Stimulated activated CD8-positive, alpha-beta memory T cell treated with anti-CD3 and anti-CD28 coated beads, Interleukin-7, amount 100 ng/mL, for 4 hours (primary cell): ENCODE data around the gene HNMT.
"Not testable (repeated sequence)": the region's sequence is repeated elsewhere in the genome, so short reads cannot be mapped to it uniquely, and the experiment has no call there.

Experiments used
- DNase-seq, 2 donors: peaks; one replicate each; pipeline ENCODE4 v3.0.0-alpha.2; 2020; ENCODE audit warnings: low read depth in 2 of 2

HNMT gene

DNA sequence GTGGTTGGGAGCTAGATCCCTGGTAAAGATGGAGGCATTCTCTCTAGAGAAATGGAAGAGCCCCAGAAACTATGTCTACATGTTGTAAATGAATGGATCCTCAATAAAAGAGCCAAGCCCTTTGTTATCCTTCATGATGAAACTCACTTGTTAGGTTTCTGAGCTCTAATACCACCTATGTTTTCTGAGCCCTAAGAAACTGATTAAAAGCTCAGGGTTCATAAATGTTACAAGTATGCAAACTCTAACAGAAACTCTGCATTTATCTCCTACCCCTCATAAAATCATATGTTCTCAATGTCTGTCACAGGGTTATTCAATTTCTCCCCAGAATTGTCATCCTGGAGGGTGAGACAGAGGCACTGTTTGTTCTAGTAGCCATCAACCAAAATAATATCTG, 18.0 kb upstream of the HNMT start:
- no peak for DNase-seq

DNA sequence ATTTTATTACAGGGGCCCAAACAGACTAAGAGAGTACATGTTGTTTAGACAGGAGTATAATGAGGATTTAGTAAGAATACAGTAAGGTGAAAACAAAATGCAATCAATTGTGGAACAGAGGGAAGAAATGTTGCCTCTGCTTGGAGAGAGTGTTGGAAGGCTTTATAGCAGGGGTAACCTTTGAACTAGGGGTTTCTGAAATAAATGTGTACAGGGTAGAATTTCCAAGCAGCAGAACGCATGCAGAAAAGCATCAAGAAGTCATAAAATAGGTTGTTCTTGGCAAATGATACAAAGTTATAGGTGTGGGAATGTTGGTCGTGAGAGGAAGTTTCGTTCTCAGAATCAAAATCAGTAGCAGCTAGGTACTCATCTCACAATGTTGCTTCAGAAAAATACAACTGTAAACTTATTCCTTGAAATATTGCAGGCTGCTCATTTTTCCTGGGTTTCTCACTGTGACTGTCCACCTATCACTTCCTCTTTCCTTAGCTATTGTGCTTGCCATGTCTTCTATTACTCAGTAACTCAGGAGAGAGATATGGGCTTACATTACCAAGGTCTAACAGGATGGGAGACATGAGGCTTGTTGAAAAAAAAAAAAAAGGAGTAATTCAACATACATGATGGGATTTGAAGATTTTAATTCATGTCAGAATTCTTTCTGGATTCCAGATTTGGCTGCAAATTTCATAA, 17.1 kb upstream of the HNMT start:
- DNase-seq, result no peak

DNA sequence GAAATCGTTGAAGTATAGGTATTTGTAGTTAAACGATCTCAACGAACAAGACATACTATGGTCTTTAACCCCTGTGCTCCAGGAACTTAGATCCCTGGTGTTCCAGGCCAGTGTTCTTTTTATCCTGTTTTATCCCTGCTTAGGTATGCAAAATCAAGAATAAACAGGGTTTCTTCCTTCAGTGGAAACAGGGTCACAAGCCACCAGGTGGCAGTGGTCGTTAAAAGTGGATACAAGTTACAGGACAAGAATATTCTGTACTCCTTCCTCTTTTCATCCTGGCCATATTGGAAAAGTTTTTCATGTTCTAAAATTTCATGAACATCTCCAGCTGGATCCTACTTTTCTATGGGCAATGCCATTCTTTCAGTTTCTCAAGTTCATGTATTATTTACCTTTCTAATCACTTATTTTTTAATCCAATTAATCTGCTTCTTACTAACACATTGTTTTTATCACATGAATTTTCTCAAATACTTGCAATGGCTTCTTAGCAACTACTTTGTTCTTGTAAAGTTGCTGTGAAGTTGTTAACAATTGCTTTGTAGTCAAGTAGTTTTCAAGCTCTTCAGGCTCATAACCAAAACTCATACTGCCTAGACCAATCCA, 16.4 kb upstream of the HNMT start:
- no peak for DNase-seq

DNA sequence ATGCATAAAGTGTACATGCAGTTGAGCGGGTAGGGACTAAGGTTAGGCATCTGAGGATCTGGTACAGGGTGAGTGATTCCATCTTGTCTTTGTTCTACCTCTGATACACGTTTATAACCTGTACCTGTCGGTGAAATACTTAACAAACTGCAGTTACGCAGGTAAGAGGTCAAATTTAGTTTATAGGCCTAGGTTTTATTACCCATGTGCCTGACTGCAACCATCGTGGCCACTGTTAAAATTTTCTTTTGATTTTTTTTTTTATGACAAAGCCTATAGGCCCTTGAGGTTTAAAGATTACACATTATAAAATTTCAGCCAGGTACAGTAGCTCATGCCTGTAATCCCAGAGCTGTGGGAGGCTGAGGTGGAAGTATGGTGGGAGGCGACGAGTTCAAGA, 15.4 kb upstream of the HNMT start:
- DNase-seq, result no peak

DNA sequence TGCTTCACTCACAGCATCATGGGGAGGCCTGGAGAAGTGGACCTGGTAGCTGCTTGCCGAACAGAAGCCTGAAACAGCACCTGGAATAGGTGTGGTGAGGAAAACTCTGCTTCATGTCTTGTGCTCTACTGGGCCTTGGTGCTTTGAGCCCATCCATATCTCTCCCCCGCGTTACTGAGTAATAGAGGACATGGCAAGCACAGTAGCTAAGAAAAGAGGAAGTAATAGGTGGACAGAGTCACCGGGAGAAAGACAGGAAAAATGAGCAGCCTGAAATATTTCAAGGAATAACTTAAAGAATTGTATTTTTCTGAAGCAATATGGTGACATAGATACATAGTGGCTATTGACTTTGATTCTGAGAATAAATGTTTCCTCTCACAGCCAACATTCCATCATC, 14.0 kb upstream of the HNMT start:
- DNase-seq, result no peak

DNA sequence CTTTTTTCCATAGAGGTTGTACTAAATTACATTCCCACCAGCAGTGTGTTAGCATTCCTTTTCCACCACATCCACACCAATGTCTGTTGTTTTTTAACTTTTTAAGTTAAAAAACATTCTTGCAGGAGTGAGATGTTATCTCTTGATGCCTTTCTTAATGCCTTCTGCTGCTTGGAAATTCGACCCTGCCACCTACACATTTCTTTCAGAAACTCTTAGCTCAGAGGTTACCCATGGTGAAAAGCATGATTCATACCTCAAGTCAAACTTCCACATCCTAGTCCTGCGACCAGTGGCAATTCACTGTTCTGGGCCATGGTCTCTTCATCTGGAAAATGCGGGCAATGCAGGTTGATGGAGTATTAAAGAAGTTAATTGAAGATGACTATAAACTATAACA, 12.7 kb upstream of the HNMT start:
- no peak for DNase-seq

DNA sequence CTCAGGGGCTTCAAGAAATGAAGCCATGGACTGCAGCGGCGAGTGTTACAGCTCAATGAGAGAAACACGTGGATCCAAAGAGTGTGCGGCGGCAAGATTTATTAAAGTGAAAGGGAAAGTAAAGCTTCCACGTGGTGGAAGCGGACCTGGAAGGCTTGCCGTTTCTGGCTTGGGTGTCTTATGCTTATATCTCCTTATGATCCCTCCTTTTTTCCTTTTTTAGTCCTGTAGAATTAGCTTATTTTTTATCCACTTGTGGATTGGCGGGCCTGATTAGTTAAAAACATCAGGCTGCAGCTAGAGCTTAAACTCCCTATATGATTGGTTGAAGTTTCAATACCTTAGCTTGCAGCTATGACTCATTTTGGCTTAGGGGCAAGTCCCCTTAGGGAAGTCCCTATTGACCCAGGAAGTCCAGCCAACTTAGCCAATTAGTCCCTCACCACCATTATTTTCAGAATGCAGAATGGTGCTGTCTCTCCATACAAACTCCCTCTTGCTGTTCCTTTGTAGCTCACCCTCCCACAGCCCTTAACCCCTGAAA, 11.6 kb upstream of the HNMT start:
- no peak for DNase-seq

DNA sequence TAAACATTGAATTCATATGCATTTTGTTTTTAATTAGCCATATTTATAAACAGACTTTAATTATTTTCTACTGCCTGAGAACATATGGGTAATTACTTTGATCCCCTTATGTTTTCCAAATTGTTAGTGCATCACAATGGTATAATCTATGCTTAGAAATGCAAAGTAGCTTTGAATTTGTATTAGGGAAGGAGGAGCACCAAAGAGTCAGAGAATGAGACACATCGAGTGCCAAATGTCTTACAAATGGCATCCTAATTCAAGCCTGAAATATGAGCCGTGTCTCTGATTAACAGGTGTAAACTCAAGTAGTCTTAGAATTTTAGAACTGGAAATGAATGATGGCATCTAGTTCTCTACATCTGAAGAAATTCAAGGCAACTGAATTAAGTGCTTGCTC, 8.7 kb upstream of the HNMT start:
- DNase-seq, result no peak

DNA sequence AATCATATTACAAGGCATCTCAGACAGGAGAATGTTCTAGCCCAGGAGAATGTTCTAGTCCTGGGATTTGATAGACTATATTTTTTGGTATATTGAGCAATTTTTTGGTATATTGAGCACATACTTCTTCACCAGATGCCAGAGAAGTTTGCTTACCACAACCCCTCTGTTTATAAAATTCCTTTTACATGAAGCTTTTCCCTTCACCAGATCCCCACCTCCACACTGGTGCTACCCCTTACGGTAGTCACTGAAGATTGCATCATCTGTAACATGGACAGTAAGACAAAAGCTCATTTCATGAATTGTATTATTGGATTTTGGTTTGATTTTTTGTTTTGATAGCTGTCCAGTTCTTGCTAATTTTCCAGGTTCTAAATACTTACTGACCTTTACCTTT, 7.2 kb upstream of the HNMT start:
- no peak for DNase-seq

DNA sequence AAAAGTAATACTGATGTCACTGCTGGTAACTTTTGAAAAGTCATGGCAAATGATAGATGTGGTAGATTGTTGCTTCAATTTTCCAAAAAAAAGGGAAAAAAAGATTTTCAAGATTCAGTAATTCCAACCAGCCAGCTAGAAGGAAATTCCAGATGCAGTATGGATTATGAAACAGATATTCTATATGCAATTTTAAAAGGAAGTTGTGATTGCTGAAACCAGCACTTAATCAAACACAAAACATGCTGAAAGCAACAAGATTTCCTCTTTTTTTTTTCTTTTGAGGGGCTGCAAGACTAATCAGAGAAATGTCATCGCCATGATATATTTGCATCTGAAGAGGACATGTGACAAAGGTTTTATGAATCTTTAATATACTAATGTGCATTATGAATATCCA, 5.1 kb upstream of the HNMT start:
- no peak for DNase-seq

DNA sequence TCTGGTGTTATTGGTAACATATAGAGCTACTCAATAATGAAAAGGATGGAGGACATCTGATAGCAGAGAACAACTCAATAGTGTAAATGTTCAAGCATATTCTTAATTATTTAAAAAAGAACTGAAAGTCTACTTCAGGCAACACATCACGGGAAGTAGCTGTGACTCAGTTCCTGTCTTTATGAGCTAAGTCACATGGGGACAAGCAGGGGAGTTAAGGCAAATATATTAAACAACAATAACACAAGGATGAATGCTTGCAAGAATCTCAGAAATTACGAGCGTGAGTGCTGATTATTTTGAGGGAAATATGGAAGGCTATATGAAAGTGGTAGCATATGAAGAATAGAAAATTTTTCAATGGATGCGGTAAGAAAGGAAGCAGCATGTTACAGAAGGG, 4.0 kb upstream of the HNMT start:
- no peak for DNase-seq

DNA sequence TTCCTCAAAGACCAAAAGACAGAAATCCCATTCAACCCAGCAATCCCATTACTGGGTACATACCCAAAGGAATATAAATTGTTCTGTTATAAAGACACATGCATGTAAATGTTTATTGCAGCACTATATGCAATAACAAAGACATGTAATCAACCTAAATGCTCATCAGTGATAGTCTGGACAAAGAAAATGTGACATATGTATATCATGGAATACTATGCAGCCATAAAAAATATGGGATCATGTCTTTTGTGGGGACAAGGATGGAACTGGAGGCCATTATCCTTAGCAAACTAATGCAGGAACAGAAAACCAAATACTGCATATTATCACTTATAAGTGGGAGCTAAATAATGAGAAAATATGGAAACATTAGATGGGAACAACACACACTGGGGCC, 2.7 kb upstream of the HNMT start:
- DNase-seq, result no peak

DNA sequence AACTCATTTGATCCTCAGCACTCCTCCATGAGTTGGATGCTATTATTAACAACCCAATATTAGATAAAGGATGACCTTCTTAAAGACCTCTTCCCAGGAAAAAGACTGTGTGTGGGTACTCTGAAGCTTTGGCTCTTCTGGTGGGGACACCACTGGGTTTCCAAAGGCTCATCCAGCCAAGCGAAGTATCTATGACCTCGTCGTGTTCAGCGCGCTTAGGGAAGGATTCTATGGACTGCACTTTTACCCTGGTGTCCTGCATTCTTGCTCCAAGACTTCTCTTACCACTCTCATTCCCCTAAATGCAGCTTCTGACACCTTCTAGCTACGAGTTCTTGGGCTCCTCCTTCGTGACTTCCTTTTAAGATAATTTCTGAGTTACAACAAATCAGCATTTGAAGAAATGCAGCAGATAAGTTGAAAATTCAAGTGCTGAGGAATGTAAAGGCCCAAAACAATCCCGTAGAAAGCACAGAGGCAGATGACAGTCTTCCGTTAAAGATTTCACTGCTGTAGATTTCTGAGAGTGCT, 673 bp upstream of the HNMT start:
- DNase-seq, result no peak

DNA sequence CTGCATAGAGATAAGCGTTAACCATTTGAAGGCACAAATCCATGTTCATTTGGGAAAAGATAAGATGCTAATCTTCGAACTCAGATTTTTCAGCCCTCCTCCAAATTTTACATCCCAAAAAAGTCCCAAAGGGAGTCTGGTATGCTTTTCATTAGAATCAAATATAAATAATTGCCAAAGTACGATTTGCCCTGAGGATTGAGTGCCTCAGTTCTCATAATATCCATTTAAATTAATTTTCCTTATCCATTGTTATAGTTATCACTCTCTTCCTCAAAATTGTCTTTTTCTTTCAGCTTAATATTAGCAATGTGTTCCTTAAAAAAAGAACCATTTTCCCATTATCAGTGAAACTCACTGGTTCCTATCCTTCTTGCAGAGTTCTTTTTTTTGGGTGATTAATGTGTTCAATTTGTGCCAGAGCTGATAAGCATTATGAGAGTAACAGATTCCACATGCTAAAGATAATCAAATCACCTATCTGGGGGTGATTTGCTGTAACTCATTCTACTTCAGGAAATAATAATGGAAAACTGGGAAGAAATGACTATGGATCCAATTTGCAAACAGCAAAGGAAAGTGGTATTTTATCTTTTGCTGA, 686 bp downstream of the HNMT start:
- DNase-seq, result no peak

DNA sequence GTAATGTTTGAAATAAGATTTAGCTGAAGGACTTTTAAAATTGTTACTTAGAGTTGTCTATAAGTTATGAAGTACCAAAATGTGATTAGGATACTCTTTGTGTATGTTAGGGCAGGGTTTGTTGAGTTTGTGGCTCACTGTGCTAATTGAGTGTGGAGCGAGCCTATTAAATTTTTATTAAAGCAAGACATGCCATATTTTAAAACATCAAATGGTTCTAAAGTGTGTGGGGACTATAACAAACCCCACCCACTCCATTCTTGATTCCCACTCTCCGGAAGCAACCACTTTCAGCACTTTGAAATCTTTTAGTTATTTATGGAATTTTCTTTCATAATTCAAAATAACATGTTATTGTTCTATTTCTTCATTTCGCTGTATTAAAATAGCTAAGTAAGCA, 1.8 kb downstream of the HNMT start:
- no peak for DNase-seq

DNA sequence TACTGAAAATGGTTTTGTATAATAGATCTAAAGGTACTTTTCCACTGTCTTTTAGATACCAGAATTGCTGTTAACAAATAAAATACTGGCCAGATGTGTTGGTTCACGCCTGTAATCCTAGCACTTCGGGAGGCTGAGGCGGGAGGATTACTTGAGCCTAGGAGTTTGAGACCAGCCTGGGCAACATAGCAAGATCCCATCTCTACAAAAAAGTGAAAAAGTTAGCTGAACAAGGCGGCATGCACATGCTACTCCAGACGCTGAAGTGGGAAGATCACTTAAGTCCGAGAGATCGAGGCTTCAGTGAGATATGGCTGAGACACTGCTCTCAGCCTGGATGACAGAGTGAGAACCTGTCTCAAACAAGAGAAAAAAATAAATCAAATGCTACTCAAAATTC, 2.8 kb downstream of the HNMT start:
- no peak for DNase-seq

DNA sequence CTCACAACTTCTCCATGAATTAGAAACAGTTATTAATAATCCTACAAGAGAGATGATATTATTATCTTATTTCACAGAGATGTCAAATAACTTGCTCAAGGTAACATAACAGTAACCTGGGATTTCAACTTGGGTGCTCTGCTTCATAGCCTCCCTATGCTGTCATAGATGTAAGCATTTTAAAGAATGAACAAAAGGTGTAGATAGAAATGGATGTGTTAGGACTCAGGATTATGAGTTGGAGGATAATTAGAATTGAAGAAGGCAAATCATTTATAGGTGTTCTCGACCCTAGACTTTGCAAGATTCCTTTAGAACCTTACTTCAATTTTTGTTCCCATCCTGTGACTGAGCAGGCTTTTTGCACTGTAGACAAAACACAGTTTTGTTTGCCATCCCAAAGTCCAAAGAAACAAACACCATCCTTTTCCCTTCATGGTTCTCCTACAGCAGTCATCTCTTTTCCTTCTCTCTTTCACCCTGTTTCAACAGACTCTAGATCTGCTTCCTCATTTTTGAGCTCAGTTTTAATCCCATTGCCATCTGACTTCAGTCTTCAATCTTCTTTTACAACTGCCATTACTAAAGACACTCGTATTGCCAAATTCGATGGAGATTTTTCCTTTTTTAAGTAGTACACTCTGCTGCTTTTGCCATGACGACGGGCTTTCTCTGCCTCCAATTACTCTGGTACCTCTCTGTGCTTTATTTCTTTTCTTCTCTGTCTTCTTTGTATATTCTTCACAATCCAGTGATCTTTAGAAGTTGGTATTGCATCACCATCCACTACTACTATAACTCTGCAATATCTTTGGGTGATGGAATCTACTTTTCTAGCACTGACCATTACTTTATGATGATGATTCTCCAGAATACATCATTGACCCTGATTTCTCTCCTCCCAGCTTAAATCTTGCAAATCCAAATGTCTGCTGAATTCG, 4.5 kb downstream of the HNMT start:
- DNase-seq, result no peak

DNA sequence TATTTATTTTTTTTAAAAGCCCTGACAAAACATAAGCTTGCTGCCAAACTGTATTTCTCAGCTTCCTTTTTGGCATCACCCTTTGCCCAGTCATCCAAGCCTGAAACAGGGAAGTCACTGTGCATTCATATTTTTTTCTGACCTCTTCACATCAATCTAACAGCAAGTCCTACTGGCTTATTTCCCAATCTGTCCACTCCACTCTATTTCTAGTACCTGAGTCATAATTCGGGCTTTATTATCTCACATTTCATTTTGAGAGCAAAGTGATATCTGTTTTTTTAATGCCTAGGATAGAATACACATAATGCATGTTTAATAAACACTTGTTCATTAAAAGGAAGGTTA, 5.1 kb downstream of the HNMT start:
- no peak for DNase-seq

DNA sequence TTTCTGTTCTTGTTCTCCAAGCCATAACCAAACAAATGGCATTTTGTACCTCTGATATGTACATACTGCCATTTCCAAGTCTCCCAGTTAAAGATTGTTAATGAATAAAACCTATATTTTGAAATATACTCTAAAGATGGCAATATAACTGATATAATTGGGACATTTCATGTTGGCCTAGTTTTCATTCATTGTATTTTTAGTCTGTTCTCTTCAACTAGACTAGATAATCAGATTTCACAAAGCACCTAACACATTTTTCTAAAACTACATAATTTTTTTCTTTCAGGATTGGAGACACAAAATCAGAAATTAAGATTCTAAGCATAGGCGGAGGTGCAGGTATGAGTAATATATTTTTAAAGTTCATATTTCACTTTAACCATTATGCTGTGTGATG, 5.6 kb downstream of the HNMT start:
- DNase-seq, result no peak

DNA sequence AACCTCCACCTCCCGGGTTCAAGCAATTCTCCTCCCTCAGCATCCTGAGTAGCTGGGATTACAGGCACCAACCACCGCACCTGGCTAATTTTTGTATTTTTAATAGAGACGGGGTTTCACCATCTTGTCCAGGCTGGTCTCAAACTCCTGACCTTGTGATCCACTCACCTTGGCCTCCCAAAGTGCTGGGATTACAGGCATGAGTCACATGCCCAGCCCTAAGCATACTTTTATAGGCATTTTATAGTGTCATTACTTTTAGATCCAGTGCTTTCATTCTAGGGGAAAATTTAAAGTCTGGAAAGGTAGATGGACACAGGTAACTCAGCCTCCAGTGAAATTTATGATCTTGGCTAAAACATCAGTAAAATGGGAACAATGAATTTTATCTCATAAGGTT, 7.0 kb downstream of the HNMT start:
- DNase-seq, result not testable (repeated sequence)

DNA sequence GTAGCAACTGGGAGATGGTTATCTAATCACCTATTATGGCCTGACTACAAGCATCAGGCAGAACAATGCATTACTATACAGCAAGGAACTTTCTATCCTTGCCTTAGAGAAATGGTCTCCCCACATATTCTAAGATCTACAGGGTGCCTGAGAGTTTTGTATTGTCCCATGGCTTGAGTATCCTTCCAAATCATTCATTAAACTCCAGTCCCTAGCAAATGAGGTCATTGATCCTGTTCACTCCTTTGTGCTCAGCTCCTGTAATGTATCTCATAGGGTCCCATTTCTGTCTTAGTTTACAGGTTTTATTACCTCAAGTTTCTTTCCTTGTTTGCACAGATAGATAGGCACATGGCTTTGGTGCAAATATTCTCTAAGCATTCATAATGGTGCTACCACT, 9.0 kb downstream of the HNMT start:
- no peak for DNase-seq
